ENCODE measurements around the gene ERBB4. TPM values are rescaled to one million over a fixed set of nuclear protein-coding genes. Genes with fewer than 3 reads are reported as not detected.
"Not testable (repeated sequence)": the region's sequence is repeated elsewhere in the genome, so short reads cannot be mapped to it uniquely, and the experiment has no call there.

ERBB4 gene
- total and polyA plus RNA-seq, 7 donors = under 0.01 to 0.33 (median 0.08) TPM; not detected in 1

DNA sequence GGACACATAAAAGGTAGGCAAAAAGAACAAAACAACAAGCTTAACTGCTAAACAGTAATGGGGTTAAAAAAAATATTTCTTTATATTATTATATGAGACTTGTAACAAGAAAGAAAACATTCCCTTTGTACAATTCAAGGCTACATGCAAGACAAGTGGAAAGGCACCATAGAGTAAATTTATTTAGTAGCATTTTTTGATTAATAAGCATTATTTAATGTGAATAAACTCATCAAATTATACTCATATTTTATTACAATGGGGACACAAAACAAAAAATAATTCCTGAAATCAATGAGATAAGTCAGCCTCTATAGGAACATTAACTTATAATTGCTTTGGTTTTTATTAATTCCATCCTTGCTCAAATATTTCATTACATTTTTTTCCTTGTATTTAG is 809.2 kb downstream of the ERBB4 start:
- intact Hi-C loops (cut with DNase I) = no loop called here
- H3K27ac ChIP-seq = no peak overlapping the region

DNA sequence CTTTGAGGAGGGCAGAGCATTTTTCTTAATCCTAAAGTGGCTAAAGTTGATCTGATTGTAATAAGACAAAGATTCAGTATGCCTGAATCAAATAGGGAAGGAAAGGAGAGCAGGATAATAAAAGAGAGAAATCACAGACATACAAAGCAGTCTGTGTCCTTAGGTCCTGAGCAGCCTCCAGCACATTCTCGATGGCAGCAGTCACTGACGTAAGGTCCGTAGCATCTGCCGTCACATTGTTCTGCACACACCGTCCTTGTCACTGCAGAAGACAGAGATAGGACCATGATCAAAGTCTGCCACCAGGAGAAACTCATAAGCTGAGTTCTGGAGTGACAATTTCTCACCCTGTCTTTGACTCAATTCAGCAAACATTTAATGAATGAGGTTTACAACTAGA is 813.7 kb downstream of the ERBB4 start:
- DNase-seq = no peak
- Histone ChIP-seq H3K27ac (no peak overlapping the region), H3K27me3 (no peaks in the 10 kb centered on the region), H3K9me3 (no peaks in the 10 kb centered on the region), H3K4me1 (no peaks in the 10 kb centered on the region), H3K4me3 (no peak overlapping the region), H3K36me3 (no peaks in the 10 kb centered on the region)
- TF ChIP-seq POLR2A (IDR thresholded peaks at IDR 0.05) (no peak), POLR2AphosphoS5 (IDR thresholded peaks at IDR 0.05) (no peak), EP300 (IDR thresholded peaks at IDR 0.05) (no peak)
- TF ChIP-seq, protein P1, sequence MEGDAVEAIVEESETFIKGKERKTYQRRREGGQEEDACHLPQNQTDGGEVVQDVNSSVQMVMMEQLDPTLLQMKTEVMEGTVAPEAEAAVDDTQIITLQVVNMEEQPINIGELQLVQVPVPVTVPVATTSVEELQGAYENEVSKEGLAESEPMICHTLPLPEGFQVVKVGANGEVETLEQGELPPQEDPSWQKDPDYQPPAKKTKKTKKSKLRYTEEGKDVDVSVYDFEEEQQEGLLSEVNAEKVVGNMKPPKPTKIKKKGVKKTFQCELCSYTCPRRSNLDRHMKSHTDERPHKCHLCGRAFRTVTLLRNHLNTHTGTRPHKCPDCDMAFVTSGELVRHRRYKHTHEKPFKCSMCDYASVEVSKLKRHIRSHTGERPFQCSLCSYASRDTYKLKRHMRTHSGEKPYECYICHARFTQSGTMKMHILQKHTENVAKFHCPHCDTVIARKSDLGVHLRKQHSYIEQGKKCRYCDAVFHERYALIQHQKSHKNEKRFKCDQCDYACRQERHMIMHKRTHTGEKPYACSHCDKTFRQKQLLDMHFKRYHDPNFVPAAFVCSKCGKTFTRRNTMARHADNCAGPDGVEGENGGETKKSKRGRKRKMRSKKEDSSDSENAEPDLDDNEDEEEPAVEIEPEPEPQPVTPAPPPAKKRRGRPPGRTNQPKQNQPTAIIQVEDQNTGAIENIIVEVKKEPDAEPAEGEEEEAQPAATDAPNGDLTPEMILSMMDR (IDR thresholded peaks at IDR 0.05) = no peak
- 79 to 91% methylated on average over 5 of the region's 5 CpGs for WGBS, 2 donors
- intact Hi-C loops (cut with DNase I) = no loop called here

More for the DNA sequence above, 809.2 kb downstream of the ERBB4 start:
- no peak for TF ChIP-seq EP300 (IDR thresholded peaks at IDR 0.05)
- TF ChIP-seq POLR2A (IDR thresholded peaks at IDR 0.05) = no peak
- no peak for TF ChIP-seq POLR2AphosphoS5 (IDR thresholded peaks at IDR 0.05)
- TF ChIP-seq, protein P1 (IDR thresholded peaks at IDR 0.05) = no peak
- Histone ChIP-seq H3K9me3 (no peaks in the 10 kb centered on the region), H3K4me3 (no peak overlapping the region), H3K27me3 (no peaks in the 10 kb centered on the region), H3K36me3 (no peaks in the 10 kb centered on the region), H3K4me1 (no peaks in the 10 kb centered on the region)
- no peak for DNase-seq

DNA sequence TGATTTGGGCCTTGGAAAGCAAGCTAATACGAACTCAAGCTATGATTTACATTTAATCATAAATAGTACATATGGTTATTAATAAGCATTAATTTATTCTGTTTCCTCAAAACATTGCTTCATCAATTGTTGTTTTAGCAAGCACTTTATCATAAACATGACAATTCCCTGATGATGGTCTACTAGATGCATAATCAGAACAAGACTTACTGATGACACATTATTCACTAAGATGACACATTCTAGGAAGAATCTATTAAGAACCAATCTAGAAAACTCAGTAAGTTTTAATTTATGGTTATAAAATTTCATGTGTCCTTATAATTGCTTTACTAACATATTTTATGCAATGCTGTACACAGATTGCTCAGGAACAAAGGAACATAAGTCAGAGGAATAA is 815.2 kb downstream of the ERBB4 start:
- H3K36me3 ChIP-seq = no peaks in the 10 kb centered on the region
- intact Hi-C loops (cut with DNase I) = no loop called here
- TF ChIP-seq POLR2AphosphoS5 (IDR thresholded peaks at IDR 0.05) (no peak), EP300 (IDR thresholded peaks at IDR 0.05) (no peak), POLR2A (IDR thresholded peaks at IDR 0.05) (no peak)
- TF ChIP-seq, protein P1 (IDR thresholded peaks at IDR 0.05) = no peak
- H3K9me3 ChIP-seq = no peaks in the 10 kb centered on the region
- no peak overlapping the region for H3K4me3 ChIP-seq
- no peak overlapping the region for H3K27ac ChIP-seq
- no peaks in the 10 kb centered on the region for H3K4me1 ChIP-seq
- WGBS, 2 donors = 42 to 87% methylated on average over 1 of the region's 1 CpG
- DNase-seq = no peak
- H3K27me3 ChIP-seq = no peaks in the 10 kb centered on the region

DNA sequence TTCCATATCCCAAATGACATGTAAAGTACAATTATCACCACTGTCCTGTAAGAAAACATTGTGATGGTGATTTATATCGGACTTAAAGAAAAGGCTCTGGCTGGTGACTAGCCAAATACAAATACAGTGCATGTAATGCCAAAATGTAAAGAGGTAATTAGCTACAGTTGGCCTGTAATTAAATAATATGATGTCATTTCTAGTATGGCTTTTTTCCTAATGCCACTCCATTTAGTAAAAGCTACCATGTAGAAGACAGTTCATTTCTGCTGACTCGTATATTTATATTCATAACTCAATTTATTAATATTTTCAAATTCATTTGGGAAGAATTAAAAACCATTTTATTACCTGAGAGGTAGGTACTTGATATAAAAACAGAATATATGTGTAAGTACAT is 815.7 kb downstream of the ERBB4 start:
- intact Hi-C loops (cut with DNase I) = no loop called here
- DNase-seq = no peak
- no peak overlapping the region for H3K27ac ChIP-seq
- WGBS, 2 donors = 83 to 86% methylated on average over 2 of the region's 2 CpGs
- H3K27me3 ChIP-seq = no peaks in the 10 kb centered on the region
- no peaks in the 10 kb centered on the region for H3K4me1 ChIP-seq
- H3K4me3 ChIP-seq = no peak overlapping the region
- no peak for TF ChIP-seq POLR2A (IDR thresholded peaks at IDR 0.05)
- TF ChIP-seq EP300 (IDR thresholded peaks at IDR 0.05) = no peak
- no peak for TF ChIP-seq POLR2AphosphoS5 (IDR thresholded peaks at IDR 0.05)
- TF ChIP-seq, protein P1 (IDR thresholded peaks at IDR 0.05) = no peak
- H3K36me3 ChIP-seq = no peaks in the 10 kb centered on the region
- no peaks in the 10 kb centered on the region for H3K9me3 ChIP-seq

DNA sequence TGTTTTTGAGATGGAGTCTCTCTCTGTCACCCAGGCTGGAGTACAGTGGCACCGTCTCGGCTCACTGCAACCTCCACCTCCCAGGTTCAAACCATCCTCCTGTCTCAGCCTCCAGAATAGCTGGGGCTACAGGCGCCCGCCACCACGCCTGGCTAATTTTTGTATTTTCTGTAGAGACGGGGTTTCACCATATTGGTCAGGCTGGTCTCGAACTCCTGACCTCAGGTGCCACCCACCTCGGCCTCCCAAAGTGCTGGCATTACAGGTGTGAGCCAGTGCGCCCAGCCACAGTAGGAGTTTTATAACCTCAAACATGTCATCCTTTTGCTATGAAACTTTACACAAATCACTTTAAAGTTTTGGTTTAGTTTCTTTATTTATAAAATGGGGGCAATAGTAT is 816.7 kb downstream of the ERBB4 start:
- H3K4me3 ChIP-seq; H3K4me1 ChIP-seq; H3K27me3 ChIP-seq; H3K27ac ChIP-seq; intact Hi-C loops (cut with DNase I); DNase-seq; H3K36me3 ChIP-seq; H3K9me3 ChIP-seq: not testable (repeated sequence)
- WGBS, 2 donors = 84 to 92% methylated on average over 9 of the region's 9 CpGs
